ENCODE results near the gene KIF26A. TPM values are rescaled to one million over a fixed set of nuclear protein-coding genes. Genes with fewer than 3 reads are reported as not detected.

The KIF26A gene
- total RNA-seq, 3 donors from 2014 or later = 1.4 to 4.6 (median 2.2) TPM

DNA sequence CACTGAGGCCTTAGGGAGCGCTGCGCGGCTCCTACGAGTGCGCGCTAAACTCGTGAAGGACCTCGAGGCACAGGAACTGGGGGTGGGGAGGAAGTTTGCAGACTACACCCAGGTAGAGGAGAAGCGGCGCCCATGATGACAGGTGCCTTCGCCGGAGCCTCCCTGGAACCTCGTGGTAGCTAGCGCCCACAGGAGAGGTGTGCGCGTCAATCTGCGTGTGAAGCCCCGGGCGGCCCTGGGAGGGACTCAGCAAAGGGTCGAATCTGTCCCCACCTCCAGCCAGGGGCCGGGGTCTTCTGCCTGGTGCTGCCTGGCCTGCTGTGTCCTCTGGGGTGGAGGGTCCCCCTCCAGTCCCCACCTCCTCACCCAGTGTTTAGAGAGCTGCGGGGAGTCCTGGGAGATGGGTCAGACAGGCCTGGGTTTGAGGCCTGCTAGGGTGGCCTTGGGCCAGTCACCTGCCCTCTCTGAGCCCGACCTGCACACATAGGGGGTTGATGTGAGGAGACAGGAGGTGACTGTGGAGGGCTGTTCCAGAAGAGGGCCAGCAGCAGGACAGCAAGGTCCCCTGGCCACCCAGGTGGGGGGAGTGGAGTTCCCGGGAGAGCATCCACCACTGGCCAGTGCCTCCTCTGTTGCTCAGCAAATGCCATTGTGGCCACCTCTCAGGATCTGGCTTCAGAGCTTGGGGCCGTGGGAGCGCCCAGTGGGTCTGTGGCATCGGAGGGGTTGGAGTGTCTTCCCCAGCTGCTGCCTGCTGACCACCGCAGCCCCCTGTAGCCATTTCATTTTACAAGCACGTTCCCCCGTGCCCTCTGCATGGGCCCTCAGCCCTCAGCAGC is 20.2 kb upstream of the KIF26A start:
- no peak overlapping the region for H3K27ac ChIP-seq
- peaks cover 0 to under 1% of the 10 kb centered on the region in 2 donors for H3K9me3 ChIP-seq
- peak in 1 of 2 donors; percentile 51 for DNase-seq (ENCODE audit: low spot score in 2 of 2)
- peaks cover 0 to 2% of the 10 kb centered on the region in 2 donors for H3K4me1 ChIP-seq
- TF ChIP-seq POLR2A (IDR thresholded peaks at IDR 0.05) = no peak
- TF ChIP-seq CTCF (IDR thresholded peaks at IDR 0.05) = no peak
- TF ChIP-seq POLR2AphosphoS5 (IDR thresholded peaks at IDR 0.05) = no peak
- peaks cover 5 to 55% of the 10 kb centered on the region in 2 donors for H3K27me3 ChIP-seq
- H3K4me3 ChIP-seq = peak overlapping the region in 2 of 3 donors; percentile 59 to 75
- no peaks in the 10 kb centered on the region for H3K36me3 ChIP-seq
- intact Hi-C loops (cut with DNase I; ENCODE audit: low total_unique reads) = no loop called here

DNA sequence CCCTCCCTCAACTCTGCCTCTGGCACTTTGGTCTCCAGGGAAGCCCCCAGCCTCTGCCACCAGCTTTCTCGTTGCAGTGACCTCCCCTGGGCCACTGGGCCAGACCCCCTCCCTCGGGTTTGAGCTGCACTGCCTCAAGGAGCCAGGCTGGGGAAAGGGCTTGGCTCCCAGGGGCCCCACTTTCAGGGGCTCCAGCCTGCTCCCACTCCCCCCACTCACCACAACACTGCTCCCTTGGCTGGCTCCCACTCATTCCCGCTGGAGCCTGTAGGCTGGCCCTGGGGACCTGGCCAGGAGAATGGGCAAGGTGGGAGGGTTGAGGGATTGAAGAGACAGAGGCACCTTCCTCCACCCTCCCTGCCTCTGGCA is 19.3 kb upstream of the KIF26A start:
- no peak for DNase-seq (ENCODE audit: low spot score in 2 of 2)
- TF ChIP-seq POLR2AphosphoS5 (IDR thresholded peaks at IDR 0.05) (no peak), POLR2A (IDR thresholded peaks at IDR 0.05) (no peak), CTCF (IDR thresholded peaks at IDR 0.05) (no peak)
- Histone ChIP-seq H3K4me3 (no peak overlapping the region), H3K9me3 (peaks cover 5 to 7% of the 10 kb centered on the region in 2 donors), H3K4me1 (peaks cover 0 to 2% of the 10 kb centered on the region in 2 donors), H3K27ac (no peak overlapping the region), H3K27me3 (peaks cover 5 to 48% of the 10 kb centered on the region in 2 donors), H3K36me3 (no peaks in the 10 kb centered on the region)
- intact Hi-C loops (cut with DNase I; ENCODE audit: low total_unique reads) = no loop called here

GRCh38 chr14:104119488-104120251 is 18.7 kb upstream of the KIF26A start:
- peaks cover 2 to 43% of the 10 kb centered on the region in 2 donors for H3K27me3 ChIP-seq
- intact Hi-C loops (cut with DNase I; ENCODE audit: low total_unique reads) = no loop called here
- no peak overlapping the region for H3K27ac ChIP-seq
- peak in 1 of 2 donors; percentile 37 for DNase-seq (ENCODE audit: low spot score in 2 of 2)
- H3K9me3 ChIP-seq = peaks cover 5 to 7% of the 10 kb centered on the region in 2 donors
- H3K36me3 ChIP-seq = no peaks in the 10 kb centered on the region
- H3K4me3 ChIP-seq = no peak overlapping the region
- TF ChIP-seq CTCF (IDR thresholded peaks at IDR 0.05) = no peak
- no peak for TF ChIP-seq POLR2AphosphoS5 (IDR thresholded peaks at IDR 0.05)
- no peak for TF ChIP-seq POLR2A (IDR thresholded peaks at IDR 0.05)
- peaks cover 0 to 2% of the 10 kb centered on the region in 2 donors for H3K4me1 ChIP-seq

- no peak overlapping the region for H3K27ac ChIP-seq
- intact Hi-C loops (cut with DNase I; ENCODE audit: low total_unique reads) = no loop called here
- H3K27me3 ChIP-seq = peaks cover 0 to 38% of the 10 kb centered on the region in 2 donors
- peak in 1 of 2 donors; percentile 30 for DNase-seq (ENCODE audit: low spot score in 2 of 2)
- H3K4me3 ChIP-seq = no peak overlapping the region
- H3K9me3 ChIP-seq = peaks cover 5 to 7% of the 10 kb centered on the region in 2 donors
- H3K4me1 ChIP-seq = peaks cover 0 to 2% of the 10 kb centered on the region in 2 donors
- no peaks in the 10 kb centered on the region for H3K36me3 ChIP-seq
- no peak for TF ChIP-seq POLR2AphosphoS5 (IDR thresholded peaks at IDR 0.05)
- TF ChIP-seq CTCF (IDR thresholded peaks at IDR 0.05) = no peak
- no peak for TF ChIP-seq POLR2A (IDR thresholded peaks at IDR 0.05)
These were observed 18.1 kb upstream of the KIF26A start for GRCh38 chr14:104120281-104120741.

Data from breast epithelium (tissue), 4 donors.